Measurements from ENCODE around the gene SH3TC2.

SH3TC2 gene

GRCh38 chr5:149061341-149061740 is 1.5 kb downstream of the SH3TC2 start:
- no peak for DNase-seq (ENCODE audit: low read depth in 2 of 3, low spot score in 1 of 3)

- DNase-seq (ENCODE audit: low read depth in 2 of 3, low spot score in 1 of 3), result no peak
Observed at GRCh38 chr5:149060325-149060724, 2.5 kb downstream of the SH3TC2 start.

- no peak for DNase-seq (ENCODE audit: low read depth in 2 of 3, low spot score in 1 of 3)
Observed at GRCh38 chr5:149056616-149057165, 6.2 kb downstream of the SH3TC2 start.

- DNase-seq (ENCODE audit: low read depth in 2 of 3, low spot score in 1 of 3), result no peak
Observed at GRCh38 chr5:149054416-149054815, 8.4 kb downstream of the SH3TC2 start.

- DNase-seq (ENCODE audit: low read depth in 2 of 3, low spot score in 1 of 3), result no peak
Observed at GRCh38 chr5:149053072-149053695, 9.7 kb downstream of the SH3TC2 start.

- no peak for DNase-seq (ENCODE audit: low read depth in 2 of 3, low spot score in 1 of 3)
Observed at GRCh38 chr5:149049371-149049781, 13.5 kb downstream of the SH3TC2 start.

- no peak for DNase-seq (ENCODE audit: low read depth in 2 of 3, low spot score in 1 of 3)
Observed at GRCh38 chr5:149048811-149049210, 14.1 kb downstream of the SH3TC2 start.

- DNase-seq (ENCODE audit: low read depth in 2 of 3, low spot score in 1 of 3), result no peak
Observed at GRCh38 chr5:149047462-149047861, 15.4 kb downstream of the SH3TC2 start.

GRCh38 chr5:149046196-149046829 is 16.5 kb downstream of the SH3TC2 start:
- no peak for DNase-seq (ENCODE audit: low read depth in 2 of 3, low spot score in 1 of 3)

GRCh38 chr5:149045089-149045460 is 17.8 kb downstream of the SH3TC2 start:
- no peak for DNase-seq (ENCODE audit: low read depth in 2 of 3, low spot score in 1 of 3)

- no peak for DNase-seq (ENCODE audit: low read depth in 2 of 3, low spot score in 1 of 3)
Observed at GRCh38 chr5:149044453-149045088, 18.3 kb downstream of the SH3TC2 start.

- no peak for DNase-seq (ENCODE audit: low read depth in 2 of 3, low spot score in 1 of 3)
Observed at GRCh38 chr5:149043641-149044040, 19.2 kb downstream of the SH3TC2 start.

GRCh38 chr5:149042865-149043264 is 20.0 kb downstream of the SH3TC2 start:
- DNase-seq (ENCODE audit: low read depth in 2 of 3, low spot score in 1 of 3), result no peak

GRCh38 chr5:149041242-149041641 is 21.6 kb downstream of the SH3TC2 start:
- no peak for DNase-seq (ENCODE audit: low read depth in 2 of 3, low spot score in 1 of 3)

- DNase-seq (ENCODE audit: low read depth in 2 of 3, low spot score in 1 of 3), result no peak
Observed at GRCh38 chr5:149040421-149040820, 22.4 kb downstream of the SH3TC2 start.

GRCh38 chr5:149039506-149039905 is 23.4 kb downstream of the SH3TC2 start:
- DNase-seq (ENCODE audit: low read depth in 2 of 3, low spot score in 1 of 3), result no peak

- DNase-seq (ENCODE audit: low read depth in 2 of 3, low spot score in 1 of 3), result no peak
Observed at GRCh38 chr5:149038336-149039080, 24.4 kb downstream of the SH3TC2 start.

GRCh38 chr5:149037817-149038216 is 25.0 kb downstream of the SH3TC2 start:
- DNase-seq (ENCODE audit: low read depth in 2 of 3, low spot score in 1 of 3), result no peak

GRCh38 chr5:149036970-149037369 is 25.9 kb downstream of the SH3TC2 start:
- DNase-seq (ENCODE audit: low read depth in 2 of 3, low spot score in 1 of 3), result no peak

- DNase-seq (ENCODE audit: low read depth in 2 of 3, low spot score in 1 of 3), result no peak
Observed at GRCh38 chr5:149036168-149036567, 26.7 kb downstream of the SH3TC2 start.

GRCh38 chr5:149035372-149035790 is 27.5 kb downstream of the SH3TC2 start:
- DNase-seq (ENCODE audit: low read depth in 2 of 3, low spot score in 1 of 3), result peak; percentile 55 to 68 (median 57)
